ENCODE data around the gene TNFRSF18.

GRCh38 chr1:1250786-1251284 is 44.4 kb upstream of the TNFRSF18 start:
- TF ChIP-seq, protein P1, sequence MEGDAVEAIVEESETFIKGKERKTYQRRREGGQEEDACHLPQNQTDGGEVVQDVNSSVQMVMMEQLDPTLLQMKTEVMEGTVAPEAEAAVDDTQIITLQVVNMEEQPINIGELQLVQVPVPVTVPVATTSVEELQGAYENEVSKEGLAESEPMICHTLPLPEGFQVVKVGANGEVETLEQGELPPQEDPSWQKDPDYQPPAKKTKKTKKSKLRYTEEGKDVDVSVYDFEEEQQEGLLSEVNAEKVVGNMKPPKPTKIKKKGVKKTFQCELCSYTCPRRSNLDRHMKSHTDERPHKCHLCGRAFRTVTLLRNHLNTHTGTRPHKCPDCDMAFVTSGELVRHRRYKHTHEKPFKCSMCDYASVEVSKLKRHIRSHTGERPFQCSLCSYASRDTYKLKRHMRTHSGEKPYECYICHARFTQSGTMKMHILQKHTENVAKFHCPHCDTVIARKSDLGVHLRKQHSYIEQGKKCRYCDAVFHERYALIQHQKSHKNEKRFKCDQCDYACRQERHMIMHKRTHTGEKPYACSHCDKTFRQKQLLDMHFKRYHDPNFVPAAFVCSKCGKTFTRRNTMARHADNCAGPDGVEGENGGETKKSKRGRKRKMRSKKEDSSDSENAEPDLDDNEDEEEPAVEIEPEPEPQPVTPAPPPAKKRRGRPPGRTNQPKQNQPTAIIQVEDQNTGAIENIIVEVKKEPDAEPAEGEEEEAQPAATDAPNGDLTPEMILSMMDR (IDR thresholded peaks at IDR 0.05), result no peak
- no peak for TF ChIP-seq POLR2AphosphoS5 (IDR thresholded peaks at IDR 0.05)

All from prostate gland (tissue), 2 donors.